Peyer's patch (tissue), 4 donors: Measurements from ENCODE around the gene LMO3. TPM values are rescaled to one million over a fixed set of nuclear protein-coding genes. Genes with fewer than 3 reads are reported as not detected.
A peak's percentile ranks its signal among the peaks of the same experiment; 100 is the strongest.

Experiments used
- DNase-seq, 3 donors: peaks; one replicate each; pipeline ENCODE4 v3.0.0-alpha.2; 2017 to 2019
- H3K27ac ChIP-seq, 4 donors: fragments of 200-600 bp; sonication (generic); one replicate each; pipeline ENCODE4 v1.5.1; 2016 to 2019
- H3K27me3 ChIP-seq, 2 donors: fragments of 200-600 bp; sonication (generic); one replicate each; pipeline ENCODE4 v1.5.1; 2019
- H3K36me3 ChIP-seq, 3 donors: fragments of 200-600 bp; sonication (generic); one replicate each; pipeline ENCODE4 v1.5.1; 2016 to 2019
- H3K4me1 ChIP-seq, 4 donors: fragments of 200-600 bp; sonication (generic); one replicate each; pipeline ENCODE4 v1.5.1; 2016 to 2019
- H3K4me3 ChIP-seq, 4 donors: fragments of 200-600 bp; sonication (generic); 1 replicate in 3 of 4; 2 replicates in 1 of 4; pipeline ENCODE4 v1.5.1; 2016 to 2019; ENCODE audit warnings: mild to moderate bottlenecking in 1 of 4
- H3K9me3 ChIP-seq, 4 donors: fragments of 200-600 bp; sonication (generic); one replicate each; pipeline ENCODE4 v1.5.1; 2016 to 2019; ENCODE audit warnings: mild to moderate bottlenecking in 1 of 4
- CTCF ChIP-seq, 6 experiments: fragments of 450-650 bp in 4 of 6; fragments of 200-600 bp in 2 of 6; sonication (generic) in 1 of 6; IDR thresholded peaks; one replicate each; pipeline ENCODE4 v1.5.1; 2017 to 2019; ENCODE audit warnings: antibody characterized with exemption in 6 of 6, mild to moderate bottlenecking in 3 of 6, moderate library complexity in 1 of 6
- POLR2A ChIP-seq, 2 donors: fragments of 450-650 bp; IDR thresholded peaks; one replicate each; pipeline ENCODE4 v1.5.1; 2017; ENCODE audit warnings: antibody characterized with exemption in 2 of 2, mild to moderate bottlenecking in 2 of 2, moderate library complexity in 2 of 2
- total RNA-seq, 4 donors: library from RNA; depleted of rRNA; stranded (reverse); fragments of >200 nt; gene quantifications; one replicate each; pipeline ENCODE4 v1.1.0, GENCODE V29; 2016

Gene LMO3
- total RNA-seq, 4 donors from 2014 or later: 6.6 to 9.9 (median 7.9) TPM

GRCh38 chr12:16618256-16618655 lies 12.3 kb upstream of the LMO3 start:
- no peak overlapping the region for H3K4me3 ChIP-seq
- H3K27me3 ChIP-seq: no peaks in the 10 kb centered on the region
- no peaks in the 10 kb centered on the region for H3K4me1 ChIP-seq
- H3K27ac ChIP-seq: no peak overlapping the region
- H3K9me3 ChIP-seq: no peaks in the 10 kb centered on the region
- DNase-seq: no peak
- TF ChIP-seq CTCF (IDR thresholded peaks at IDR 0.05): no peak
- no peak for TF ChIP-seq POLR2A (IDR thresholded peaks at IDR 0.05)
- H3K36me3 ChIP-seq: no peaks in the 10 kb centered on the region

DNA sequence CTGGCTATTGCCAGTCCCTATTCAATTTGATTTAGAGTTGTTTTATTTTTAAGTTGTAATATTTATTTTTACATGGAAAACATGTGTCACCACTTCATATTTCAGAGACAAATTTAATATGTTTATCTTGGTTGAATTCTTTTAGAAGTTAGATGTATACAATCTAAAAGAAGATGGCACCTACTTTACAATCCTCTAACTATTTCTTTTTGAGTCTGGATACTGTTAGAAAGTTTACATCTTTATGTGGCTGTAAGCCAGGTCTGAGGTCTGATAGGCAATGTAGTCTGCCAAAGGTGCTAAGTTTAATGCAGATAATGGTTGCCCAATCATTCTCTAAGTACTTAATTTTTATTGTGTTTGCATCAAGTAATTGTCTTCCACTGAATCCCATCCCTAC lies 7.2 kb upstream of the LMO3 start:
- no peak for DNase-seq
- Histone ChIP-seq H3K27ac (peak overlapping the region in 1 of 4 donors; percentile 35), H3K36me3 (no peaks in the 10 kb centered on the region), H3K27me3 (peaks cover 0 to 8% of the 10 kb centered on the region in 2 donors), H3K4me1 (no peaks in the 10 kb centered on the region), H3K4me3 (no peak overlapping the region), H3K9me3 (no peaks in the 10 kb centered on the region)
- TF ChIP-seq POLR2A (IDR thresholded peaks at IDR 0.05) (no peak), CTCF (IDR thresholded peaks at IDR 0.05) (no peak)

DNA sequence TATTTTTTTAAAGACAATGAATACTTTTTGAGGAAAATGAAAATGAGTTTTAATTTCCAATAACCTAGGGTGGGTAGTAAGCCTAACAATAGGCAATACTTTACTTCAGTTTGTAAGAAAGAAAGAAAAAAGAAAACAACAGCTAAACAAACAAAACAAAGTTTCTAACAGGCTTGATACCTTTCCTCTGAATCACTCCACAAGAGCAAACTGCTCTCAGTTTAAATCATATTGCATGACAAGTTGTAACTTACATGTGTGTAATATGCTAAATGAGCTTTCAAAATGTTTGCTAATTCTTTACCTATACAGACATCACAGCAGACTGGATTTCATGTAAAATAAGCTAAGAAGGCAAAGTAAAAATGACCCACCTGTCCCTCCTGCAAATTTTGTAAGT lies 6.7 kb upstream of the LMO3 start:
- Histone ChIP-seq H3K9me3 (no peaks in the 10 kb centered on the region), H3K27me3 (peaks cover 0 to 8% of the 10 kb centered on the region in 2 donors), H3K27ac (peak overlapping the region in 1 of 4 donors; percentile 35), H3K4me1 (no peaks in the 10 kb centered on the region), H3K36me3 (no peaks in the 10 kb centered on the region), H3K4me3 (no peak overlapping the region)
- no peak for DNase-seq
- no peak for TF ChIP-seq CTCF (IDR thresholded peaks at IDR 0.05)
- no peak for TF ChIP-seq POLR2A (IDR thresholded peaks at IDR 0.05)

- Histone ChIP-seq H3K4me3 (no peak overlapping the region), H3K9me3 (no peaks in the 10 kb centered on the region), H3K4me1 (no peaks in the 10 kb centered on the region), H3K27me3 (peaks cover 0 to 8% of the 10 kb centered on the region in 2 donors), H3K36me3 (no peaks in the 10 kb centered on the region), H3K27ac (peak overlapping the region in 1 of 4 donors; percentile 35)
- TF ChIP-seq CTCF (IDR thresholded peaks at IDR 0.05): no peak
- TF ChIP-seq POLR2A (IDR thresholded peaks at IDR 0.05): no peak
- DNase-seq: no peak
Measured at GRCh38 chr12:16611146-16611545, 5.2 kb upstream of the LMO3 start.

GRCh38 chr12:16610743-16611142 lies 4.8 kb upstream of the LMO3 start:
- no peak for DNase-seq
- no peak overlapping the region for H3K4me3 ChIP-seq
- no peaks in the 10 kb centered on the region for H3K36me3 ChIP-seq
- TF ChIP-seq CTCF (IDR thresholded peaks at IDR 0.05): no peak
- no peak for TF ChIP-seq POLR2A (IDR thresholded peaks at IDR 0.05)
- peak overlapping the region in 1 of 4 donors; percentile 67 for H3K27ac ChIP-seq
- H3K9me3 ChIP-seq: no peaks in the 10 kb centered on the region
- peaks cover 0 to 10% of the 10 kb centered on the region in 2 donors for H3K27me3 ChIP-seq
- H3K4me1 ChIP-seq: no peaks in the 10 kb centered on the region

DNA sequence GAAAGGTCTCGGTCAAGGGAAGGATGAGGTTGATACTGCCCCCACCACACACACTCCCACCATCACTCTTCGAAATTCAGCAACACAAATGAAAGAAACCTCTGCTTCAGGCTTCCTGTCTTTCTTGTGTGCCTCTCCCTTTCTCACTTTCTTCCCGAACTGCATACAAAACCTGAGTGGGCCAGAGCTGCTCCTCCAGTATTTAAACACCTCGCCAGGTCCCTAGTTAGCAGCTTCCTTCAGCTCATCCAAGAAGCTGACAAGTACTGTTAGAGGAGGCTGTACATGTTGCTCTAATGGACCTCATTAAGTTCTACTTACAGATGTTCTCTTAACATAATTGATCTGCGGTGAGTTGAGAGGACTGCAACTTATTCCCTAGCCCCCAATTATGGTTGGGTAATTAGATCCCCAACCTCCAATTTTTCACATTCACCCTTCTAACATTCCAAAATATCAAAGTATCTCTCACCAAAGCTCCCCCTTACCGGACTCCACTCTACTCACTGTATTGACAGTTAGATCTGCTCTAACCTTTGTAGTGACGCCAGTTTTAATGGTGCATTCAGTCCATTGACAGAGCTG lies 4.1 kb upstream of the LMO3 start:
- Histone ChIP-seq H3K4me3 (no peak overlapping the region), H3K27ac (peak overlapping the region in 1 of 4 donors; percentile 67), H3K4me1 (no peaks in the 10 kb centered on the region), H3K27me3 (peaks cover 0 to 11% of the 10 kb centered on the region in 2 donors), H3K36me3 (no peaks in the 10 kb centered on the region), H3K9me3 (no peaks in the 10 kb centered on the region)
- DNase-seq: no peak
- TF ChIP-seq CTCF (IDR thresholded peaks at IDR 0.05): no peak
- no peak for TF ChIP-seq POLR2A (IDR thresholded peaks at IDR 0.05)
